ENCODE results near the gene CHID1. TPM values are rescaled to one million over a fixed set of nuclear protein-coding genes. Genes with fewer than 3 reads are reported as not detected.

The CHID1 gene
- total and polyA plus RNA-seq, 2 of the 8 experiments (the other 6 are each of a cell fraction or from before 2014, with no cell fraction given) = 81.2 to 88.5 TPM

DNA sequence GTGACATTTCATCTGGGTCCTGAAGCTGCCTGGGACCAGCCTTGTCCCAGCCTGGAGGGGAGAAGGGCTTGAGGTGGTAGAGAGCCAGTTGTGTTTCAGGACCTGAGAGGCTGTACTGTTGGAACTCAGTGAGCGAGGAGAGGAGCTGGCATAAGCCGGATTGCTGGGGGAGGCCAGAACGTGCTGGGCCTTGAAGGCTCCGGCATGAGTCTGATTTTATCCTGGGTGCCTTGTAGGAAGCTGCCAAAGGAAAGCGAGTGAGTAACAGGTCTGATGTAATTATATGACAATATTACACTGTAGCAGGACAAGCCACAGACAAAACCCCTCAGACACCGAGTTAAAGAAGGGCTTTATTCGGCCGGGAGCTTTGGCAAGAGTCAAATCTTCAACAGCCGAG, 32.2 kb upstream of the CHID1 start (continued):
- TF ChIP-seq ZNF274 (IDR thresholded peaks at IDR 0.05; ENCODE audit: borderline replicate concordance, extremely low read depth, low read length) (no peak), CEBPB (IDR thresholded peaks at IDR 0.05; ENCODE audit: low read depth, low read length) (no peak), POLR2A (IDR thresholded peaks at IDR 0.05; ENCODE audit: control extremely low read depth in 1 of 2, low read depth in 2 of 2, low read length in 2 of 2) (no peak)
- TF ChIP-seq, protein P1, sequence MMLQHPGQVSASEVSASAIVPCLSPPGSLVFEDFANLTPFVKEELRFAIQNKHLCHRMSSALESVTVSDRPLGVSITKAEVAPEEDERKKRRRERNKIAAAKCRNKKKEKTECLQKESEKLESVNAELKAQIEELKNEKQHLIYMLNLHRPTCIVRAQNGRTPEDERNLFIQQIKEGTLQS (IDR thresholded peaks at IDR 0.05; ENCODE audit: insufficient read depth, low read depth, low read length) = no peak
